WTC11 (cell line): ENCODE measurements around the gene CYP2C18. TPM values are rescaled to one million over a fixed set of nuclear protein-coding genes. Genes with fewer than 3 reads are reported as not detected.

Experiments used
- ATAC-seq: fragments of 200-7000 bp; cut with Tn5 transposase; 2 replicates; pipeline ENCODE4 v1.10.0; 2021; ENCODE audit warnings: mild to moderate bottlenecking, moderate library complexity
- CTCF ChIA-PET: fragments of 300-600 bp; sonication (Branson Sonifier 250); formaldehyde crosslinking; loops from one replicate; lab custom pipeline; 2021; ENCODE audit warnings: antibody characterized with exemption; lab: Charles Lee
- POLR2A ChIA-PET: fragments of 350-600 bp; sonication (Branson Sonifier 250); formaldehyde crosslinking; loops from one replicate; lab custom pipeline; 2021; ENCODE audit warnings: antibody characterized with exemption; lab: Charles Lee
- DNase-seq: peaks from one replicate; pipeline ENCODE4 v3.0.0; 2021; ENCODE audit warnings: low spot score
- H3K27ac Mint-ChIP-seq: 2 replicates; pipeline ENCODE4 v1.8.0; 2021; ENCODE audit warnings: mixed read lengths
- H3K27me3 Mint-ChIP-seq: 2 replicates; pipeline ENCODE4 v1.8.0; 2021; ENCODE audit warnings: low read depth, mild to moderate bottlenecking, moderate library complexity, mixed read lengths
- H3K36me3 Mint-ChIP-seq: 2 replicates; pipeline ENCODE4 v1.8.0; 2021; ENCODE audit warnings: mixed read lengths
- H3K4me1 Mint-ChIP-seq: 2 replicates; pipeline ENCODE4 v1.8.0; 2022; ENCODE audit warnings: mixed read lengths
- H3K4me3 Mint-ChIP-seq: 2 replicates; pipeline ENCODE4 v1.8.0; 2021; ENCODE audit warnings: mild to moderate bottlenecking, moderate library complexity, mixed read lengths
- H3K9me3 Mint-ChIP-seq: 2 replicates; pipeline ENCODE4 v1.8.0; 2021; ENCODE audit warnings: mixed read lengths
- ARID4B ChIP-seq: sonication (generic); formaldehyde crosslinking; IDR thresholded peaks from 2 replicates; pipeline ENCODE4 v1.8.0; 2023; ENCODE audit warnings: missing genetic modification reagents, mild to moderate bottlenecking, borderline replicate concordance
- CBFB ChIP-seq: sonication (generic); formaldehyde crosslinking; IDR thresholded peaks from 2 replicates; pipeline ENCODE4 v1.8.1; 2022; ENCODE audit warnings: mild to moderate bottlenecking, low read depth, missing genetic modification reagents
- CREB1 ChIP-seq: sonication (generic); formaldehyde crosslinking; IDR thresholded peaks from 2 replicates; pipeline ENCODE4 v1.8.0; 2023; ENCODE audit warnings: mild to moderate bottlenecking, missing genetic modification reagents
- ELF4 ChIP-seq: sonication (generic); formaldehyde crosslinking; IDR thresholded peaks from 2 replicates; pipeline ENCODE4 v1.8.1; 2022; ENCODE audit warnings: low read depth, mild to moderate bottlenecking, moderate library complexity, missing genetic modification reagents
- ETV6 ChIP-seq: sonication (generic); formaldehyde crosslinking; IDR thresholded peaks from 2 replicates; pipeline ENCODE4 v1.8.1; 2022; ENCODE audit warnings: mild to moderate bottlenecking, missing genetic modification reagents
- FOXP1 ChIP-seq: sonication (generic); formaldehyde crosslinking; IDR thresholded peaks from 2 replicates; pipeline ENCODE4 v1.8.0; 2022; ENCODE audit warnings: missing genetic modification reagents, mild to moderate bottlenecking, moderate library complexity, borderline replicate concordance
- IRF2 ChIP-seq: sonication (generic); formaldehyde crosslinking; IDR thresholded peaks from 2 replicates; pipeline ENCODE4 v1.8.0; 2022; ENCODE audit warnings: low read depth, missing genetic modification reagents, borderline replicate concordance
- JAZF1 ChIP-seq: fragments of 250-450 bp; sonication (Bioruptor Pico); IDR thresholded peaks from 2 replicates; pipeline ENCODE4 v1.9.0; 2021; ENCODE audit warnings: moderate library complexity, mild to moderate bottlenecking, inconsistent platforms
- NR3C1 ChIP-seq: sonication (generic); formaldehyde crosslinking; conservative IDR thresholded peaks from 2 replicates; pipeline ENCODE4 v1.8.1; 2023; ENCODE audit warnings: low read depth, mild to moderate bottlenecking, missing genetic modification reagents
- PREB ChIP-seq: sonication (generic); formaldehyde crosslinking; IDR thresholded peaks from 2 replicates; pipeline ENCODE4 v1.8.1; 2022; ENCODE audit warnings: mild to moderate bottlenecking, missing genetic modification reagents, moderate library complexity, borderline replicate concordance
- RELA ChIP-seq: sonication (generic); formaldehyde crosslinking; IDR thresholded peaks from 2 replicates; pipeline ENCODE4 v1.8.1; 2022; ENCODE audit warnings: missing genetic modification reagents, mild to moderate bottlenecking, borderline replicate concordance
- SMAD4 ChIP-seq: sonication (generic); formaldehyde crosslinking; IDR thresholded peaks from 2 replicates; pipeline ENCODE4 v1.8.0; 2022; ENCODE audit warnings: mild to moderate bottlenecking, missing genetic modification reagents
- TCF7 ChIP-seq: sonication (generic); formaldehyde crosslinking; IDR thresholded peaks from 2 replicates; pipeline ENCODE4 v1.8.0; 2022; ENCODE audit warnings: mild to moderate bottlenecking, low read depth, missing genetic modification reagents, moderate library complexity
- TP53 ChIP-seq: sonication (generic); formaldehyde crosslinking; IDR thresholded peaks from 2 replicates; pipeline ENCODE4 v1.8.1; 2023; ENCODE audit warnings: mild to moderate bottlenecking, missing genetic modification reagents
- USF1 ChIP-seq: sonication (generic); formaldehyde crosslinking; IDR thresholded peaks from 2 replicates; pipeline ENCODE4 v1.8.0; 2022; ENCODE audit warnings: mild to moderate bottlenecking, missing genetic modification reagents
- ZNF121 ChIP-seq: sonication (generic); formaldehyde crosslinking; IDR thresholded peaks from 2 replicates; pipeline ENCODE4 v1.8.0; 2023; ENCODE audit warnings: missing genetic modification reagents
- ZNF317 ChIP-seq: sonication (generic); formaldehyde crosslinking; IDR thresholded peaks from 2 replicates; pipeline ENCODE4 v1.8.1; 2023; ENCODE audit warnings: low read depth, mild to moderate bottlenecking, moderate library complexity, missing genetic modification reagents, borderline replicate concordance
- ZNF396 ChIP-seq: fragments of 250-450 bp; sonication (Bioruptor Pico); IDR thresholded peaks from 2 replicates; pipeline ENCODE4 v1.8.0; 2021; ENCODE audit warnings: mild to moderate bottlenecking, moderate library complexity, borderline replicate concordance
- ZNF423 ChIP-seq: fragments of 250-450 bp; sonication (Bioruptor Pico); IDR thresholded peaks from 2 replicates; pipeline ENCODE4 v2.1.2; 2022; ENCODE audit warnings: mild to moderate bottlenecking, moderate library complexity
- ZNF532 ChIP-seq: fragments of 250-450 bp; sonication (Bioruptor Pico); IDR thresholded peaks from 2 replicates; pipeline ENCODE4 v1.9.0; 2021; ENCODE audit warnings: mild to moderate bottlenecking, borderline replicate concordance
- ZNF671 ChIP-seq: fragments of 250-450 bp; sonication (Bioruptor Pico); IDR thresholded peaks from 2 replicates; pipeline ENCODE4 v1.8.0; 2021; ENCODE audit warnings: mild to moderate bottlenecking
- total RNA-seq: library from RNA; stranded (reverse); gene quantifications from 3 replicates; pipeline ENCODE4 v1.2.3, GENCODE V29; 2021
- TF ChIP-seq, protein P1 (sequence below): sonication (generic); formaldehyde crosslinking; conservative IDR thresholded peaks from 2 replicates; pipeline ENCODE4 v1.8.1; 2023; ENCODE audit warnings: mild to moderate bottlenecking, low read depth, missing genetic modification reagents, moderate library complexity
- TF ChIP-seq, protein P2 (sequence below): sonication (generic); formaldehyde crosslinking; IDR thresholded peaks from 2 replicates; pipeline ENCODE4 v1.8.1; 2023; ENCODE audit warnings: mild to moderate bottlenecking, missing genetic modification reagents

The CYP2C18 gene
- total RNA-seq, 1 experiment from 2014 or later = 0.28 TPM

- TF ChIP-seq, protein P1, sequence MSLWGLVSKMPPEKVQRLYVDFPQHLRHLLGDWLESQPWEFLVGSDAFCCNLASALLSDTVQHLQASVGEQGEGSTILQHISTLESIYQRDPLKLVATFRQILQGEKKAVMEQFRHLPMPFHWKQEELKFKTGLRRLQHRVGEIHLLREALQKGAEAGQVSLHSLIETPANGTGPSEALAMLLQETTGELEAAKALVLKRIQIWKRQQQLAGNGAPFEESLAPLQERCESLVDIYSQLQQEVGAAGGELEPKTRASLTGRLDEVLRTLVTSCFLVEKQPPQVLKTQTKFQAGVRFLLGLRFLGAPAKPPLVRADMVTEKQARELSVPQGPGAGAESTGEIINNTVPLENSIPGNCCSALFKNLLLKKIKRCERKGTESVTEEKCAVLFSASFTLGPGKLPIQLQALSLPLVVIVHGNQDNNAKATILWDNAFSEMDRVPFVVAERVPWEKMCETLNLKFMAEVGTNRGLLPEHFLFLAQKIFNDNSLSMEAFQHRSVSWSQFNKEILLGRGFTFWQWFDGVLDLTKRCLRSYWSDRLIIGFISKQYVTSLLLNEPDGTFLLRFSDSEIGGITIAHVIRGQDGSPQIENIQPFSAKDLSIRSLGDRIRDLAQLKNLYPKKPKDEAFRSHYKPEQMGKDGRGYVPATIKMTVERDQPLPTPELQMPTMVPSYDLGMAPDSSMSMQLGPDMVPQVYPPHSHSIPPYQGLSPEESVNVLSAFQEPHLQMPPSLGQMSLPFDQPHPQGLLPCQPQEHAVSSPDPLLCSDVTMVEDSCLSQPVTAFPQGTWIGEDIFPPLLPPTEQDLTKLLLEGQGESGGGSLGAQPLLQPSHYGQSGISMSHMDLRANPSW (CRISPR knock-in tag) = no peak
- TF ChIP-seq ZNF423 (no peak), ZNF121 (CRISPR knock-in tag) (no peak), ZNF396 (CRISPR knock-in tag) (no peak), ZNF532 (CRISPR knock-in tag) (no peak), NR3C1 (no peak), JAZF1 (CRISPR knock-in tag) (no peak), FOXP1 (CRISPR knock-in tag) (no peak), ZNF317 (CRISPR knock-in tag) (no peak), ZNF671 (CRISPR knock-in tag) (no peak), TP53 (CRISPR knock-in tag) (no peak)
These were observed 97.3 kb downstream of the CYP2C18 start (continued) for GRCh38 chr10:94780844-94781243.

DNA sequence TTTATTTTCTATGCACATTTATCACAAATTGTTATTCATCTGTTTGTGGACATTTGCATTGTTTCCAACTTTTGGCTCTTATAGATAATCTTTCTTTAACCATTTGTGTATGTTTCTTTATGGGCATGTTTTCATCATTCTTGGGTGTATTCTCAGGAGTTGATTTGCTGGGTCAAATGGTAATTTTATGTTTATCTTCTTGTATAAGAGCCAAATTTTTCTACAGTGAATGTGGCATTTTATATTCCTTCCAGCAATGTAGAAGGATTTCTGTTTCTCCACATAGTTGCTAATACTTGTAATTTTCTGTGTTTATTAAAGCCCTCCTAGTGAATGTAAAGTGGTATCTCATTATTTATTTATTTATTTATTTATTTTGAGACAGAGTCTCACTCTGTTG lies 100.7 kb downstream of the CYP2C18 start:
- DNase-seq (no peak), ATAC-seq (no peak)
- Mint-ChIP-seq H3K9me3 (peaks cover 4% of the 10 kb centered on the region; the same call in 1 of the 2 replicates), H3K36me3 (no peaks in the 10 kb centered on the region), H3K4me3 (no peak overlapping the region), H3K27ac (no peak overlapping the region), H3K4me1 (no peaks in the 10 kb centered on the region), H3K27me3 (no peaks in the 10 kb centered on the region)
- CTCF ChIA-PET = no interaction called here
- POLR2A ChIA-PET = no interaction called here
- TF ChIP-seq SMAD4 (CRISPR knock-in tag) (no peak), PREB (no peak), CBFB (CRISPR knock-in tag) (no peak), RELA (CRISPR knock-in tag) (no peak), IRF2 (CRISPR knock-in tag) (no peak), ARID4B (CRISPR knock-in tag) (no peak), TCF7 (CRISPR knock-in tag) (no peak), ETV6 (CRISPR knock-in tag) (no peak), ELF4 (CRISPR knock-in tag) (no peak), CREB1 (CRISPR knock-in tag) (no peak), USF1 (CRISPR knock-in tag) (no peak), JAZF1 (CRISPR knock-in tag) (no peak)
- TF ChIP-seq, protein P2, sequence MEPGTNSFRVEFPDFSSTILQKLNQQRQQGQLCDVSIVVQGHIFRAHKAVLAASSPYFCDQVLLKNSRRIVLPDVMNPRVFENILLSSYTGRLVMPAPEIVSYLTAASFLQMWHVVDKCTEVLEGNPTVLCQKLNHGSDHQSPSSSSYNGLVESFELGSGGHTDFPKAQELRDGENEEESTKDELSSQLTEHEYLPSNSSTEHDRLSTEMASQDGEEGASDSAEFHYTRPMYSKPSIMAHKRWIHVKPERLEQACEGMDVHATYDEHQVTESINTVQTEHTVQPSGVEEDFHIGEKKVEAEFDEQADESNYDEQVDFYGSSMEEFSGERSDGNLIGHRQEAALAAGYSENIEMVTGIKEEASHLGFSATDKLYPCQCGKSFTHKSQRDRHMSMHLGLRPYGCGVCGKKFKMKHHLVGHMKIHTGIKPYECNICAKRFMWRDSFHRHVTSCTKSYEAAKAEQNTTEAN (CRISPR knock-in tag) = no peak
